ENCODE measurements around the gene PNMA8A.

Gene PNMA8A

DNA sequence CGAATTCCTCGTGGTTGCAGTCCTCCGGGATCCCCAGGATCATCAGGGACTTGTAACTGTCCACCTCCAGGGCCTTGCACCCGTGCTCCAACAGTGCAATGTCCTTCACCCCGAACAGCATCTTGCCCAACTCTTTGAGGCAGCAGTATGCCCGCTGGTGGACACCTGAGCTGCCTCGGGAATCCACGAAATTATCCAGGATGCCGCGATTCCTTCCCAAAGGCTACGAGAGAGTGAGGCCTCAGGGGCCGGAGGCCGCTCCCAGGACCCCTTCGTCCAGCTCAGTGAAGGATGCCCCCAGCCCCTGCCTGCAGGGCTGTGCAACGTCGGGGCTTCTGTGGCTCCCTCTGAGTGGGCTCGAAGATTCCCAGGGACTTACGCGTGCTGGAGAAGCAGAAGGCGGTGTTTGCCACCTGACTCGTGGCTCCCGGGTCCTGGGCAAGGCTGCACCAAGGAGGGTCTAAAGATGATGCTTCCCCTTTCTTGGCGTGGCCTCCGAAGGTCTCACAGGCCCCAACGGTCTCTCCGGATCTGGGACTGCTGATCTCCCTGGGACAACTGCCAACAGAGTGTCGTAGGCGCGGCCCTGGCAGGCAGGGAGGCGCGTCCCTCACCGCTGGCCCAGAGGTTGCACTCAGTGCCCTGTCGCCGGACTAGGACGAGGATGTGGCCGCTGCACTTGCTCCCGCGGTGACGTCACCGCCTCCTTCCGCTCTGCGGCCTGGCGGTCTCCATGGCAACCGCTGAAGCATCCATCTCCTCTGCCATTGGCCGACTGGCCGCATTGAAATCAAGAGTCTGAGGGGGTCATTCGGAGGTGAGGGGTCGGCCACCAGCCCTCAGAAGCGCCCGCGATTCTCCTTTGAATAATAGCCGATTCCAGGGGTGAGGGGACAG, 42.9 kb downstream of the PNMA8A start, which contains the start of gene PNMA8C:
Gene PNMA8C, minus strand, starts transcription at position 698 of the 897 bp plus-strand sequence. Its CDS starts 577 bp downstream, at position 121.
- no peak for FAIRE-seq
- DNase-seq (ENCODE audit: low spot score), result peak; percentile 23

DNA sequence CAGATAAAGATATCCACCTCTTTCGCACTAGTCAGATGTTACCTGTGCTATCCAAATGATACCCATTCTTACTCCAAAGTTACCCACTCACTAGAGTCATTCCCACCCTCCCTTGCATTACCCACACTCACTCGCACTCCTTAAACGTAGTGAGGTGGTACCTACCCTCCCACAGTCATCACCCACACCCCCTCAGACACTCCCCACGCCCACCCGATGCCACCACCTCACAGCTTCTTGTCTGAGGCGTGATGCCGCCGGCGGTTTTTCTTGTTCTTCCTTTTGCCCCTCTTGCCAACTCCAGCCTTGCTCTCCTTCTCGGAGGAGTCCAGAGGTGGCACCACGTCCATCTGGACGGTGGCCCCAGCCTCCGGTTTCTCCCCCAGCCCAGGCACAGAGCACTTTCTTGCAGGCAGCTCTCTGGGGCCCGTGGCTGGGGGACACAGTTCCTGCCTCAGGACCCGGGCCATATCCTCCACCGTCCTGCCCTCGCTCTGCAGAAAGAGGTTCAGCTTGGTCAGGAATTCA, 43.8 kb downstream of the PNMA8A start:
- FAIRE-seq (no peak), DNase-seq (ENCODE audit: low spot score) (no peak)

DNA sequence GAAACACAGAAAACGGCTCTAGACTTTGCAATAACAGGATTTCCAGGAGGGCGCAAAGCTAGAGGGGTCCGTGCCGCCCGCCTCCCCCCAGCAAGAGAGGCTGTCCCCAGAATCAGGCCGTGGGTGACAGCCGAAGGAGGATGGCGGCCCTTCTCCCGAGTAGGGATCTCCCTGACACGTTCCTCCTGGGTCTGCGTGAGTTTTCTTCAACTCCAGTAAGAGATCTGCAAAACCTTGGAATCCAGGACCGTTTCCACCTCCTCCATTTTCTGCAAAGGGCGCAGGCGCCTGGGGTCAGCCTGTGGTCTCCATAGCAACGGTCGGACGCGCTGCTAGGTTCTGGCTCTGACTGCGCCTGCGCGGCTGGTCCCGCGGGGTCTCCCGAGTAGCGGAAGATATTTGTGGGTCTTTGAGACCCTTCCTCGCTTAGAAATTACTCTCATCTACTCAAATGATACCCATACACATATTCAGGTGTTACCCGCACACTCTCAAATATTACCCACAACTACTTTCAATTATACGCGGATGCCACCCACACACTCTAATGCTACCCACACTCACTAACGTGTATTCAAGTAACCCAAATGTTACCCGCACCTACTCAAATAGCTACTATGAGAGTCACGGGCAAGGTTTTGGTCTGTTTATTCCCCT, 44.7 kb downstream of the PNMA8A start:
- FAIRE-seq (no peak), DNase-seq (ENCODE audit: low spot score) (no peak)

DNA sequence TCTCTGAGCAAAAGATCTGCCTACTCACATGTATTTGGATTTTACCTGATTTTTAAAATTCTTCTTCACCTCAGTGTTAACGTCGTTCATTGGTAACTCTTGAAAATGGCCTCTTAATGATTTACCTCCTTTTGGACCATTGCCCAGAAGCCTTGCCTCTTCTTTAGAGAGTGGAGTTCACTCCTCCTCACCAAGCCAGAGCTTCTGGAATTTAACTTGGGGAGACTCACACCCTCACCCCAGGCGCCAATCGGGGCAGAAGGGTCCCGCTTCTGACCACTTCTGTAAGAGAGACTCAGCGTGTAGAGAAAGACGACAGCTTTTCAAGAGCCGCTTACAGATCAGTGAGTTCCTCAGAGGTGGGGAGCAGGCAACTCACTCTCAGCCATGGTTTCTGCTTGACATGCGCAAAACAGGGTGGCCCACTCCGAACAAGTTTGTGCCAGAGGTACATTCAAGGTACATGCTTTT, 45.3 kb downstream of the PNMA8A start:
- peak; percentile 17 for DNase-seq (ENCODE audit: low spot score)
- FAIRE-seq, result peak; percentile 18

DNA sequence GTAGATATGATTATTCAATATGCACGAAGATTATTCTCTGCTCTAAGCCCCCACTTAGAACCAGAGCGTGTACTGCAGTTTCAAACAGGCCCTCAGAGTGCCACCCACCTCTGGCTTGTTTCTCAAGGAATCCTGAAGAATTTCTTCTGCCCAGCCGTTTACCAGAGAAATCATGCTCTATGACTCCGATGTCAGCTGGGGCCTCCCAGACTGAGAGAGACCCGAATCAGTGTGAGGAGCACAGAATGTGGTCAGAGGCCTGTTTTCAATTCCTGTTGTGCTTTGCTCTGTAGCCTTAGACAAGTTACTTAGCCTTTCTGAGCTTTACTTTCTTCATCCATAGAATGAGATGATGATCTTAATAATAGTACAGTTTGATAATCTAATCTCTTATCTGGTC, 48.2 kb downstream of the PNMA8A start:
- DNase-seq (ENCODE audit: low spot score) (no peak), FAIRE-seq (no peak)

DNA sequence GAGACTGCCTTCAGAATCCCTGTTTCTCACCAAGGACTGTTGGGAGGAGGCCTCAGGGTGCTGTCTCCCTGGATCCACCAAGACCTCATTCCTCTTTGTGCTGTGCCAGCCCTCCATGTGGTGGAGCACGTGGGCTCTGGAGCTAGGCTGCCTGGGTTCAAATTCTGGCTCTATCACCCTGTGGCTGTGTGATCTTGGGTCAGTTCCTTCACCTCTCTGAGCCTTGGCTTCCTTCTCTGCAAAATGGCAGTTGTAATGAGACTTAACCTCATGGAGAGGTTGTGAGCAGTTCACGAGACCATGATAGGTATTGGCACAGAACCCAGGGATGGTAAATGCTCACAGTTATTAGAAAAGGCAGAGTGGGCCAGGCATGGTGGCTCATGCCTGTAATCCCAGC, 49.0 kb downstream of the PNMA8A start:
- FAIRE-seq (no peak), DNase-seq (ENCODE audit: low spot score) (no peak)

DNA sequence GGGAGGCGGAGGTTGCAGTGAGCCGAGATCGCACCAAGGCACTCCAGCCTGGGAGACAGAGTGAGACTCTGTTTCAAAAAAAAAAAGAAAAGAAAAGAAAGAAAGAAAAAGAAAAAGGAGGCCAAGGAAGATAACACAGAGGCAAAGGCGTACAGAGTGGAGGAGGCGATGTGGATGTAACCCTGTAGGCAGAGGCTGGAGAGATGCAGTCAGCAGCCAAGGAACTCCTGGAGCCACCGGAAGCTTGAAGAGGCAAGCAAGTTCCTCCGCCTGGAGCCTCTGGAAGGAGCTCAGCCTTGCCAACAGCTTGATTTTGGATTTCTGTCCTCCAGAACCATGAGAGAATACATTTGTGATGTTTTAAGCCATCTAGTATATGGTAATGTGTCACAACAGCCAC, 51.3 kb downstream of the PNMA8A start:
- no peak for FAIRE-seq
- DNase-seq (ENCODE audit: low spot score), result no peak

Data from RCC 7860 (cell line).